A549 (cell line): ENCODE results near the gene FBF1. TPM values are rescaled to one million over a fixed set of nuclear protein-coding genes. Genes with fewer than 3 reads are reported as not detected.

Experiments
- ATAC-seq, 2 experiments: fragments of 200-7000 bp in 1 of 2; fragments of >200 bp in 1 of 2; cut with Nextera tagmentation in 1 of 2; cut with Tn5 transposase in 1 of 2; 3 replicates each; pipeline versions ENCODE4 v1.8.0 to v1.9.1; 2018 to 2020; ENCODE audit warnings: mild to moderate bottlenecking in 1 of 2, moderate library complexity in 1 of 2
- CTCF ChIA-PET: fragments of 300-600 bp; sonication (Branson Sonifier 250); formaldehyde crosslinking; extraction: SDS; loops from one replicate; lab custom pipeline; 2021; ENCODE audit warnings: antibody characterized with exemption, inconsistent platforms; lab: Yijun Ruan, JAX
- POLR2A ChIA-PET: fragments of 350-600 bp; formaldehyde crosslinking; extraction: SDS; loops from one replicate; lab custom pipeline; 2021; ENCODE audit warnings: antibody characterized with exemption, inconsistent platforms; lab: Yijun Ruan, JAX
- DNase-seq, 2 experiments: peaks; one replicate each; pipeline versions ENCODE4 v3.0.0 to v3.0.0-alpha.2; 2011 to 2016; ENCODE audit warnings: low read depth in 1 of 2, low spot score in 1 of 2
- FAIRE-seq: peaks from 2 replicates; lab custom pipeline; 2011; peaks lifted over from hg19 to GRCh38; lab: Jason Lieb, UNC
- H3K27ac ChIP-seq, 2 experiments: fragments of >200 bp; sonication (Bioruptor Twin); formaldehyde crosslinking; 3 replicates each; pipeline ENCODE4 v1.5.1; 2016 to 2017
- H3K4me1 ChIP-seq: fragments of >200 bp; sonication (Bioruptor Twin); formaldehyde crosslinking; 3 replicates; pipeline ENCODE4 v1.6.1; 2016
- H3K4me2 ChIP-seq: fragments of >200 bp; sonication (Bioruptor Twin); formaldehyde crosslinking; 3 replicates; pipeline ENCODE4 v1.6.1; 2016
- H3K4me3 ChIP-seq: fragments of >200 bp; sonication (Bioruptor Twin); formaldehyde crosslinking; 3 replicates; pipeline ENCODE4 v1.5.1; 2016
- H3K9me3 ChIP-seq: fragments of >200 bp; sonication (Bioruptor Twin); formaldehyde crosslinking; 3 replicates; pipeline ENCODE4 v1.6.1; 2016
- BHLHE40 ChIP-seq: IDR thresholded peaks from 2 replicates; pipeline ENCODE4 v1.6.1; 2012; ENCODE audit warnings: low read depth, low read length, inconsistent platforms
- CBX8 ChIP-seq: fragments of 200-600 bp; sonication (generic); IDR thresholded peaks from 2 replicates; pipeline ENCODE4 v1.6.1; 2016
- CEBPB ChIP-seq, 2 experiments: fragments of >200 bp in 1 of 2; sonication (Bioruptor Twin) in 1 of 2; formaldehyde crosslinking in 1 of 2; IDR thresholded peaks; 2 replicates each; pipeline ENCODE4 v1.6.1; 2012 to 2016
- CHD4 ChIP-seq: fragments of 200-600 bp; sonication (generic); IDR thresholded peaks from 2 replicates; pipeline ENCODE4 v1.6.1; 2016; ENCODE audit warnings: antibody characterized with exemption, mild to moderate bottlenecking, borderline replicate concordance
- EHF ChIP-seq: fragments of 250-450 bp; sonication (Bioruptor Pico); IDR thresholded peaks from 2 replicates; pipeline ENCODE4 v1.5.0; 2020; ENCODE audit warnings: mild to moderate bottlenecking
- ESRRA ChIP-seq: fragments of 150-350 bp; IDR thresholded peaks from 2 replicates; pipeline ENCODE4 v1.6.1; 2014; ENCODE audit warnings: mild to moderate bottlenecking, low read length, borderline replicate concordance
- FOSB ChIP-seq: fragments of 250-450 bp; sonication (Bioruptor Pico); IDR thresholded peaks from 2 replicates; pipeline ENCODE4 v1.5.0; 2020; ENCODE audit warnings: mild to moderate bottlenecking, moderate library complexity
- FOSL2 ChIP-seq, 2 experiments: fragments of 450-650 bp in 1 of 2; fragments of >200 bp in 1 of 2; sonication (Bioruptor Twin) in 1 of 2; formaldehyde crosslinking; IDR thresholded peaks; 2 replicates each; pipeline versions ENCODE4 v1.5.0 to v1.6.1; 2016 to 2020; ENCODE audit warnings: mild to moderate bottlenecking in 1 of 2, moderate library complexity in 1 of 2
- FOXS1 ChIP-seq: fragments of 250-450 bp; sonication (Bioruptor Pico); IDR thresholded peaks from 2 replicates; pipeline ENCODE4 v1.5.0; 2020; ENCODE audit warnings: mild to moderate bottlenecking, moderate library complexity
- HEYL ChIP-seq: fragments of 250-450 bp; sonication (Bioruptor Pico); IDR thresholded peaks from 2 replicates; pipeline ENCODE4 v1.8.0; 2021; ENCODE audit warnings: mild to moderate bottlenecking, moderate library complexity
- HOXB13 ChIP-seq: fragments of 250-450 bp; sonication (Bioruptor Pico); IDR thresholded peaks from 2 replicates; pipeline ENCODE4 v1.5.0; 2020; ENCODE audit warnings: low read depth, mild to moderate bottlenecking, moderate library complexity
- HOXB5 ChIP-seq: fragments of 250-450 bp; sonication (Bioruptor Pico); IDR thresholded peaks from 2 replicates; pipeline ENCODE4 v1.5.0; 2020; ENCODE audit warnings: mild to moderate bottlenecking, moderate library complexity
- JUN ChIP-seq, 2 experiments: fragments of >200 bp; sonication (Bioruptor Twin); formaldehyde crosslinking; IDR thresholded peaks; 2 replicates in 1 of 2; 3 replicates in 1 of 2; pipeline ENCODE4 v1.6.1; 2016 to 2017
- KDM1A ChIP-seq: fragments of 200-600 bp; sonication (generic); IDR thresholded peaks from 2 replicates; pipeline ENCODE4 v1.6.1; 2016; ENCODE audit warnings: low read depth, mild to moderate bottlenecking
- NFE2L2 ChIP-seq: fragments of 150-350 bp; conservative IDR thresholded peaks from 2 replicates; pipeline ENCODE4 v1.6.1; 2014; ENCODE audit warnings: low read length
- NPAS2 ChIP-seq: fragments of 250-450 bp; sonication (Bioruptor Pico); IDR thresholded peaks from 2 replicates; pipeline ENCODE4 v1.8.0; 2022; ENCODE audit warnings: mild to moderate bottlenecking, moderate library complexity, borderline replicate concordance
- PHF8 ChIP-seq: fragments of 200-600 bp; sonication (generic); IDR thresholded peaks from 2 replicates; pipeline ENCODE4 v1.6.1; 2016; ENCODE audit warnings: low read depth, mild to moderate bottlenecking, antibody characterized with exemption, moderate library complexity, borderline replicate concordance
- RAD21 ChIP-seq, 2 experiments: fragments of >200 bp in 1 of 2; sonication (Bioruptor Twin) in 1 of 2; formaldehyde crosslinking in 1 of 2; IDR thresholded peaks in 1 of 2; conservative IDR thresholded peaks in 1 of 2; 2 replicates in 1 of 2; 3 replicates in 1 of 2; pipeline ENCODE4 v1.6.1; 2012 to 2018; ENCODE audit warnings: inconsistent platforms in 1 of 2
- RNF2 ChIP-seq: fragments of 200-600 bp; sonication (generic); IDR thresholded peaks from 2 replicates; pipeline ENCODE4 v1.6.1; 2016; ENCODE audit warnings: low read depth, mild to moderate bottlenecking, antibody characterized with exemption, moderate library complexity, borderline replicate concordance
- WGBS: methylation state at CpG from one replicate; pipeline ENCODE4 v1.1.6; 2017; ENCODE audit errors: missing lambda C conversion rate; 5-methylcytosine and 5-hydroxymethylcytosine counted together
- polyA plus RNA-seq, 4 experiments: library from polyadenylated mRNA; depleted of rRNA in 3 of 4; stranded (reverse); fragments of >200 nt; fragmentation: RNase III in 1 of 4; extraction: RNeasy Plus Mini Kit Qiagen cat#74134 plus additional on column Dnase treatment in 1 of 4; gene quantifications; 2 replicates in 3 of 4; 3 replicates in 1 of 4; pipeline ENCODE4 v1.2.3, GENCODE V29; 2011 to 2017
- TF ChIP-seq, protein P1 (sequence below): fragments of 150-350 bp; IDR thresholded peaks from 2 replicates; pipeline ENCODE4 v1.6.1; 2014; ENCODE audit warnings: low read depth, mild to moderate bottlenecking, low read length
- TF ChIP-seq, protein P2 (sequence below): fragments of 450-650 bp; IDR thresholded peaks from 2 replicates; pipeline ENCODE4 v1.6.1; 2014; ENCODE audit warnings: antibody characterized with exemption
- TF ChIP-seq, protein P3 (sequence below): IDR thresholded peaks from 2 replicates; pipeline ENCODE4 v1.6.1; 2012
- TF ChIP-seq, protein P4 (sequence below): fragments of >200 bp; sonication (Bioruptor Twin); formaldehyde crosslinking; IDR thresholded peaks from 3 replicates; pipeline ENCODE4 v1.5.1; 2016
- TF ChIP-seq, protein P5 (sequence below): fragments of >200 bp; sonication (Bioruptor Twin); formaldehyde crosslinking; IDR thresholded peaks from 2 replicates; pipeline ENCODE4 v1.6.1; 2016

FBF1 gene
- polyA plus RNA-seq, 2 of the 4 experiments (the other 2 are of a cell fraction): 8.5 to 17.8 TPM

DNA sequence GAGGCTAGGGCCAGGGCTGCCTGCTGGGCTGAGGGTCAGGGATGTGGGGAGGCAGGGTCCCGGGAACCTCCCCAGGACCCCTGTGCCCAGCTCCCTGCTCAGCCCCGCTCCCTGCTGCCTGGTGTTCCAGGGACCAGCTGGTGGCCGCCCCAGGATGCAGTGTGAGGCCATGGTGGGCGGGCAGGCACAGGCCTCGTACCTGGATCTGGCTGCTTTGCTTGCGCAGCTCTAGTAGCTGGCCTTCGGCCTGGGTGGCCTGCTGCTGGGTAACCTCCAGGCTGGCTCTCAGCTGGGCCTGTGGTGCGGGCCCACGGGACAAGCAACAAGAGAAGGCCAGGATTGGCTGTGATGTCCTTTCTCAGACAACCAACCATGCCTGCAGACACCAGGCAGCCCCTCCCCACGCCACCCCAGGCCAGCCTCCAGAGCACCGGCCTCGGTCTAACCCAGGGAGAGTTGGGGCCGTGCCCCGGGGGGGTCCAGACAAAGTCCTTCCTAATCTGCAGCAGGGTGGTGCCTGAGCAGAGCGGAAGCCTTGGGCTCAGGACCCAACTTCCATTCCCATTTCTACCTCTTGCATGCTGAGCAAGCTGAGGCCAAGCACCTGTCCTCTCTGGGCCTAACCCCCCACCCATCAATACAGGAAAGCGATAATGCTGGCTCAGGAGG lies 48.2 kb downstream of the FBF1 start:
- TF ChIP-seq CEBPB (IDR thresholded peaks at IDR 0.05) (no peak), FOXS1 (no peak), JUN (IDR thresholded peaks at IDR 0.05) (no peak), EHF (CRISPR knock-in tag) (no peak), RNF2 (no peak), NFE2L2 (no peak), RAD21 (conservative IDR thresholded peaks at IDR 0.05 in 1 of 2, IDR thresholded peaks at IDR 0.05 in 1 of 2) (no peak), FOSB (no peak), HOXB13 (CRISPR knock-in tag) (no peak), KDM1A (no peak)
- TF ChIP-seq, protein P1, sequence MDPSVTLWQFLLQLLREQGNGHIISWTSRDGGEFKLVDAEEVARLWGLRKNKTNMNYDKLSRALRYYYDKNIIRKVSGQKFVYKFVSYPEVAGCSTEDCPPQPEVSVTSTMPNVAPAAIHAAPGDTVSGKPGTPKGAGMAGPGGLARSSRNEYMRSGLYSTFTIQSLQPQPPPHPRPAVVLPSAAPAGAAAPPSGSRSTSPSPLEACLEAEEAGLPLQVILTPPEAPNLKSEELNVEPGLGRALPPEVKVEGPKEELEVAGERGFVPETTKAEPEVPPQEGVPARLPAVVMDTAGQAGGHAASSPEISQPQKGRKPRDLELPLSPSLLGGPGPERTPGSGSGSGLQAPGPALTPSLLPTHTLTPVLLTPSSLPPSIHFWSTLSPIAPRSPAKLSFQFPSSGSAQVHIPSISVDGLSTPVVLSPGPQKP: no peak
- TF ChIP-seq, protein P2, sequence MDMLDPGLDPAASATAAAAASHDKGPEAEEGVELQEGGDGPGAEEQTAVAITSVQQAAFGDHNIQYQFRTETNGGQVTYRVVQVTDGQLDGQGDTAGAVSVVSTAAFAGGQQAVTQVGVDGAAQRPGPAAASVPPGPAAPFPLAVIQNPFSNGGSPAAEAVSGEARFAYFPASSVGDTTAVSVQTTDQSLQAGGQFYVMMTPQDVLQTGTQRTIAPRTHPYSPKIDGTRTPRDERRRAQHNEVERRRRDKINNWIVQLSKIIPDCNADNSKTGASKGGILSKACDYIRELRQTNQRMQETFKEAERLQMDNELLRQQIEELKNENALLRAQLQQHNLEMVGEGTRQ: no peak
- ATAC-seq (no peak), FAIRE-seq (no peak), DNase-seq (no peak)
- Histone ChIP-seq H3K27ac (no peak overlapping the region), H3K4me3 (no peak overlapping the region), H3K9me3 (no peaks in the 10 kb centered on the region), H3K4me2 (no peak overlapping the region), H3K4me1 (peaks cover 17% of the 10 kb centered on the region)
- POLR2A ChIA-PET: interaction anchor here (1.1 kb wide), 1 partner anchor 37 kb away, joined by 4 read pairs; the partner anchor contains the start of gene WBP2
- CTCF ChIA-PET: interaction anchor here (0.6 to 22.8 kb wide), 12 partner anchors 12 to 292 kb away, joined by 3 to 513 read pairs (median 6); partner anchors contain the start of genes GALK1, MRPL38, TRIM47 and WBP2
- 85% methylated on average over 13 of the region's 16 CpGs for WGBS

DNA sequence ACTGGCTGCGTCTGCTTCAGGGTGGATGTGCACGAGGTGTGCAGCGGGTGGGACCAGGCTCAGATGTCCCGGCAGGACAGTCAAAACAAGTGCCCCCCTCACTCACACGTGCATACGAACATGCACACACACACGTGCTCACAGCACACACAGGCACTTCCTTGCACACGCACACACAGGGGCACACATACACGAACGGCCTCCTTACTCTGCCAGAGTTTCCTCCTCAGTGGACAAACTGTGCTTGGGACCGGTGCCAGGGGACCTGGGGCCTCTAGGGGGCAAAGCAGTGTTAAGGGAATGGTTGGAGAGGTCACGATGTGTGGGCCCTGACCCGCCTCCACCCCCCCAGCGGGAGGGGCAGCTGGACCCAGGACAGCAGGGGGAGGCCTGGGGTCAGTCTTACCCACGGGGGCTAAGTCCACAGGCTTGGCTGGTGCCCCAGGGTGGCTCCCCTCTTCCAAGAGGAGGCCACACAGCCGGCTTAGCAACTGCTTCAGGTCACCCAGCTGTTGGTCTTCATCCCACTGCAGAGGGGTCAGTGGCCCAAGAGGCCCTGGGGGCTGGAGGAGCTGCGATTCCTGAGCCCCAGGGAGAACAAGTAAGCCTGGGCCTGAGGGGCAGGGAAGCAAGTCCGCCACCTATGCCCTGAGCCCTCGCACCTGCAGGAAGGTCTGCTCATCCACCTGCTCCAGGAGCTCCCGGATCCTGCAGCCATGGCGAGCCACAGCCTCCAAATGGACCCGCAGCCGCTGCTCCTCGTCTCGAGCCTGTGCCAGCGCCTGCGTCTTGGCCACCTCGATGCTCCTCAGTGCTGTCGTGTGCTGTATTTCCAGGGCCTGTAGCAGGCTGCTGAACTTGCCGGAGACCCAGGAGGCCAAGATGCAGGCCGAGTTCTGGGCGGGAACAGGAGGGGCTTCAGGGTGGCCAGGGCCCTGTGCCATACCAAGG lies 49.0 kb downstream of the FBF1 start:
- no peak for ATAC-seq
- Histone ChIP-seq H3K4me2 (no peak overlapping the region), H3K4me1 (peaks cover 13% of the 10 kb centered on the region), H3K27ac (no peak overlapping the region), H3K4me3 (no peak overlapping the region), H3K9me3 (no peaks in the 10 kb centered on the region)
- no peak for TF ChIP-seq HEYL
- TF ChIP-seq NPAS2 (CRISPR knock-in tag): no peak
- TF ChIP-seq ESRRA: no peak
- no peak for TF ChIP-seq RAD21 (conservative IDR thresholded peaks at IDR 0.05 in 1 of 2, IDR thresholded peaks at IDR 0.05 in 1 of 2)
- no peak for DNase-seq
- POLR2A ChIA-PET: no interaction called here
- 89% methylated on average over 30 of the region's 32 CpGs for WGBS
- FAIRE-seq: no peak
- CTCF ChIA-PET: interaction anchor here (0.6 to 22.8 kb wide), 9 partner anchors 12 to 291 kb away, joined by 3 to 513 read pairs (median 7); partner anchors contain the start of genes GALK1, MRPL38, TRIM47 and WBP2

DNA sequence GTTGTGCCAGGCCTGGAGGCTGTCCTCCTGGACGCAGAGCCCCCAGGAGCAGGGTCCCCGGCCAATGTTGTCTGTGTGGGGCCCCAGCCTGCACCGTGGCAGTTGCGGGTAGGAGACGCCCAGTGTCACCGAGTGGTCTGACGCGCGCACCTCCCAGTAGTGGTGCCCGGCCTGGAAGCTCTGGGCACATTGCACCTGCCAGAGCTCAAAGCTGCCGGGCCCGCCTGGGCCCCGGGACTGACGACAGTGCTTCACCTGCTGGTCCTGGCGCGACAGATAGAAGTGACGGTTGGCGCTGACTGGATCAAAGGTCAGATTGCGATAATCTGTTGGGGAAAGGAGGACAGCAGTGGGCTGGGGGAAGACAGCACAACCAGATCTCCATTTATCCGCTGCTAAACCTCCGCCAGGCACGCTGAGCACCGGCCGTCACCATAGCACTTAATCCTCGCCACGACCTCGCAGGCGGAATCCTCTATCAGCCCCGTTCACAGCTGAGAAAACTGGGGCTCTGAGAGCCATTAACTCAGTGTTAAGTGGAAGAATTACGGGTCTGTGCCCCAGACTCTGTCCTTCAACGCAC lies 49.7 kb downstream of the FBF1 start:
- DNase-seq: no peak
- ATAC-seq: no peak
- Histone ChIP-seq H3K4me1 (peaks cover 13% of the 10 kb centered on the region), H3K9me3 (no peaks in the 10 kb centered on the region), H3K4me2 (no peak overlapping the region), H3K4me3 (no peak overlapping the region), H3K27ac (no peak overlapping the region)
- CTCF ChIA-PET: interaction anchor here (1.2 to 22.8 kb wide), 6 partner anchors 13 to 389 kb away, joined by 3 to 513 read pairs (median 8); partner anchors contain the start of genes MRPL38, TRIM47 and WBP2
- TF ChIP-seq NPAS2 (CRISPR knock-in tag): no peak
- TF ChIP-seq, protein P3, sequence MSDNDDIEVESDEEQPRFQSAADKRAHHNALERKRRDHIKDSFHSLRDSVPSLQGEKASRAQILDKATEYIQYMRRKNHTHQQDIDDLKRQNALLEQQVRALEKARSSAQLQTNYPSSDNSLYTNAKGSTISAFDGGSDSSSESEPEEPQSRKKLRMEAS: no peak
- TF ChIP-seq HOXB13 (CRISPR knock-in tag): no peak
- TF ChIP-seq PHF8: no peak
- TF ChIP-seq BHLHE40: no peak
- no peak for TF ChIP-seq FOSL2 (IDR thresholded peaks at IDR 0.05)
- TF ChIP-seq FOSL2 (CRISPR knock-in tag; IDR thresholded peaks at IDR 0.05): no peak
- no peak for TF ChIP-seq CBX8
- no peak for TF ChIP-seq CHD4
- TF ChIP-seq, protein P4, sequence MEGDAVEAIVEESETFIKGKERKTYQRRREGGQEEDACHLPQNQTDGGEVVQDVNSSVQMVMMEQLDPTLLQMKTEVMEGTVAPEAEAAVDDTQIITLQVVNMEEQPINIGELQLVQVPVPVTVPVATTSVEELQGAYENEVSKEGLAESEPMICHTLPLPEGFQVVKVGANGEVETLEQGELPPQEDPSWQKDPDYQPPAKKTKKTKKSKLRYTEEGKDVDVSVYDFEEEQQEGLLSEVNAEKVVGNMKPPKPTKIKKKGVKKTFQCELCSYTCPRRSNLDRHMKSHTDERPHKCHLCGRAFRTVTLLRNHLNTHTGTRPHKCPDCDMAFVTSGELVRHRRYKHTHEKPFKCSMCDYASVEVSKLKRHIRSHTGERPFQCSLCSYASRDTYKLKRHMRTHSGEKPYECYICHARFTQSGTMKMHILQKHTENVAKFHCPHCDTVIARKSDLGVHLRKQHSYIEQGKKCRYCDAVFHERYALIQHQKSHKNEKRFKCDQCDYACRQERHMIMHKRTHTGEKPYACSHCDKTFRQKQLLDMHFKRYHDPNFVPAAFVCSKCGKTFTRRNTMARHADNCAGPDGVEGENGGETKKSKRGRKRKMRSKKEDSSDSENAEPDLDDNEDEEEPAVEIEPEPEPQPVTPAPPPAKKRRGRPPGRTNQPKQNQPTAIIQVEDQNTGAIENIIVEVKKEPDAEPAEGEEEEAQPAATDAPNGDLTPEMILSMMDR: no peak
- no peak for TF ChIP-seq HOXB5 (CRISPR knock-in tag)
- TF ChIP-seq, protein P5, sequence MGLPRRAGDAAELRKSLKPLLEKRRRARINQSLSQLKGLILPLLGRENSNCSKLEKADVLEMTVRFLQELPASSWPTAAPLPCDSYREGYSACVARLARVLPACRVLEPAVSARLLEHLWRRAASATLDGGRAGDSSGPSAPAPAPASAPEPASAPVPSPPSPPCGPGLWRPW: no peak
- TF ChIP-seq, protein P1: no peak
- POLR2A ChIA-PET: no interaction called here
- FAIRE-seq: no peak
- 96% methylated on average over 31 of the region's 31 CpGs for WGBS
